Esophagus squamous epithelium (tissue), 5 donors: ENCODE measurements around the gene TEKT5. TPM values are rescaled to one million over a fixed set of nuclear protein-coding genes. Genes with fewer than 3 reads are reported as not detected.
"Not testable (repeated sequence)": the region's sequence is repeated elsewhere in the genome, so short reads cannot be mapped to it uniquely, and the experiment has no call there.

Experiments used
- DNase-seq: peaks from one replicate; lab custom pipeline; 2025; lab: John Stamatoyannopoulos, UW
- H3K27ac ChIP-seq, 4 donors: fragments of 200-600 bp; sonication (generic); one replicate each; pipeline ENCODE4 v1.5.1; 2016 to 2019; ENCODE audit warnings: mild to moderate bottlenecking in 1 of 4
- H3K27me3 ChIP-seq, 4 donors: fragments of 200-600 bp; sonication (generic); 1 replicate in 3 of 4; 2 replicates in 1 of 4; pipeline versions ENCODE4 v1.5.1 to v1.6.0; 2017 to 2021; ENCODE audit warnings: antibody characterized with exemption in 1 of 4
- H3K36me3 ChIP-seq, 3 donors: fragments of 200-600 bp; sonication (generic); one replicate each; pipeline ENCODE4 v1.5.1; 2016 to 2019
- H3K4me1 ChIP-seq, 3 donors: fragments of 200-600 bp; sonication (generic); one replicate each; pipeline ENCODE4 v1.5.1; 2017 to 2019
- H3K4me3 ChIP-seq, 4 donors: fragments of 200-600 bp; sonication (generic); 1 replicate in 3 of 4; 2 replicates in 1 of 4; pipeline ENCODE4 v1.5.1; 2016 to 2019; ENCODE audit warnings: mild to moderate bottlenecking in 2 of 4, moderate library complexity in 1 of 4
- H3K9me3 ChIP-seq, 3 donors: fragments of 200-600 bp; sonication (generic); one replicate each; pipeline ENCODE4 v1.5.1; 2016 to 2019
- POLR2A ChIP-seq, 4 donors: fragments of 450-650 bp; IDR thresholded peaks; one replicate each; pipeline ENCODE4 v1.6.1; 2017; ENCODE audit warnings: antibody characterized with exemption in 4 of 4, mild to moderate bottlenecking in 4 of 4, moderate library complexity in 3 of 4
- WGBS, 2 donors: methylation state at CpG; one replicate each; pipeline ENCODE4 v1.1.5; 2018; 5-methylcytosine and 5-hydroxymethylcytosine counted together
- intact Hi-C: fragments of 100-400 bp; cut with DNase I; formaldehyde crosslinking; loops from one replicate; pipeline ENCODE4 v1.15.0; 2022
- total RNA-seq, 4 donors: library from RNA; depleted of rRNA; stranded (reverse); fragments of >200 nt; gene quantifications; one replicate each; pipeline ENCODE4 v1.1.0, GENCODE V29; 2016
- TF ChIP-seq, protein P1 (sequence below), 6 experiments: fragments of 450-650 bp in 4 of 6; fragments of 200-600 bp in 2 of 6; sonication (generic) in 2 of 6; IDR thresholded peaks; one replicate each; pipeline ENCODE4 v1.5.1; 2016 to 2019; ENCODE audit warnings: antibody characterized with exemption in 6 of 6, mild to moderate bottlenecking in 4 of 6, moderate library complexity in 4 of 6
- donor health status: DM: yes; HTN: yes; CAD: no.

TEKT5 gene
- total RNA-seq, 4 donors from 2014 or later: not detected

DNA sequence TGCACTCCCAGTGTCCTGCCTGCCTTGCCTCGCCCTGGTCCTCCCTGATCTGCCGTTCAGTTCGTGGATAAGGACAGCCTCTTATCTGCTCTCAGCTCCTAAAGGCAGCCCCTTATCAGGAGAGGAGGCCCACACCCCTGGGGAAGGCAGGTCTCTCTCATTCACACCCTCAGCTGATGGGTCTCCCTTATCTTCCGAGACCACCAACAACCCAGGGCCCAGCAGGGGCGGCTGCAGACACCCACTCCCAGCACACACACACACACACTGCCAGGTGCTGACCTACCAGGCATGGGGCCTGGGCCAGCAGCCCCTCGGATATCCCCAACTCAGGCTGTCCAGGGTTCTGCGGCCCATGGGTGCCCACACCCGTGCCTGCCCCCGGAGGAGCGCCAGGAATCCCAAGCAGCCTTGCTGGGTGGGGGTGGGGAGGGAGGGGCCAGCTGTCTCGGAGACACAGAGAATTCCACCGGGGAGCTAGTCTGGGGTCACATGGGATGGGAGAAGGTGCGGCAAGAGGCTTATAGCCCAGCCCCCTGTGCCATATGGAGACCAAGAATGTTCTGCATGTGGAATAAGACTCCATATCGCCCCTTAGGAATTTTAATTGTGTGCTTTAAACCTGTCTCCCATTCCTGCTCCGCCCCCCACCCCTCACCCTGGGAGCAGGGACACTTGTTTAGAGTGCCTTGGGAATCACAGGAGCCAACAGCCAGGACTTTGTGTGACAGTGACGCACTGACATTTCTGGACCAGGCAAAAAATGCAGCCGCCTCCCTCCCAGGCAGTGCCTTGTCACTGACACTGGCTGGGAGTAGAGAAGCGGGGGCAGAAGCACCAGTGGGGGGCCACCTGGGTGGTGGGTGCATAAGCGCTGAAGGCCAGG is 72.5 kb downstream of the TEKT5 start:
- intact Hi-C loops: no loop called here
- Histone ChIP-seq H3K4me3 (no peak overlapping the region), H3K4me1 (peaks cover 26 to 35% (median 27%) of the 10 kb centered on the region in 3 donors), H3K9me3 (no peaks in the 10 kb centered on the region), H3K36me3 (no peaks in the 10 kb centered on the region), H3K27me3 (no peaks in the 10 kb centered on the region), H3K27ac (no peak overlapping the region)
- WGBS, 2 donors: 64 to 74% methylated on average over 11 to 15 of the region's 19 CpGs
- DNase-seq: no peak
- TF ChIP-seq, protein P1, sequence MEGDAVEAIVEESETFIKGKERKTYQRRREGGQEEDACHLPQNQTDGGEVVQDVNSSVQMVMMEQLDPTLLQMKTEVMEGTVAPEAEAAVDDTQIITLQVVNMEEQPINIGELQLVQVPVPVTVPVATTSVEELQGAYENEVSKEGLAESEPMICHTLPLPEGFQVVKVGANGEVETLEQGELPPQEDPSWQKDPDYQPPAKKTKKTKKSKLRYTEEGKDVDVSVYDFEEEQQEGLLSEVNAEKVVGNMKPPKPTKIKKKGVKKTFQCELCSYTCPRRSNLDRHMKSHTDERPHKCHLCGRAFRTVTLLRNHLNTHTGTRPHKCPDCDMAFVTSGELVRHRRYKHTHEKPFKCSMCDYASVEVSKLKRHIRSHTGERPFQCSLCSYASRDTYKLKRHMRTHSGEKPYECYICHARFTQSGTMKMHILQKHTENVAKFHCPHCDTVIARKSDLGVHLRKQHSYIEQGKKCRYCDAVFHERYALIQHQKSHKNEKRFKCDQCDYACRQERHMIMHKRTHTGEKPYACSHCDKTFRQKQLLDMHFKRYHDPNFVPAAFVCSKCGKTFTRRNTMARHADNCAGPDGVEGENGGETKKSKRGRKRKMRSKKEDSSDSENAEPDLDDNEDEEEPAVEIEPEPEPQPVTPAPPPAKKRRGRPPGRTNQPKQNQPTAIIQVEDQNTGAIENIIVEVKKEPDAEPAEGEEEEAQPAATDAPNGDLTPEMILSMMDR (IDR thresholded peaks at IDR 0.05): no peak
- no peak for TF ChIP-seq POLR2A (IDR thresholded peaks at IDR 0.05)

- H3K9me3 ChIP-seq, intact Hi-C loops, H3K27me3 ChIP-seq, H3K4me3 ChIP-seq, DNase-seq, H3K27ac ChIP-seq, H3K36me3 ChIP-seq: not testable (repeated sequence)
- H3K4me1 ChIP-seq: peaks cover 33 to 44% (median 35%) of the 10 kb centered on the region in 3 donors
- 71 to 83% methylated on average over 7 of the region's 7 CpGs for WGBS, 2 donors
Observed at GRCh38 chr16:10621216-10621949, 73.3 kb downstream of the TEKT5 start.

- Histone ChIP-seq H3K36me3 (no peaks in the 10 kb centered on the region), H3K4me3 (no peak overlapping the region), H3K27ac (peak overlapping the region; percentile 82 to 90 (median 86)), H3K9me3 (no peaks in the 10 kb centered on the region), H3K4me1 (peaks cover 33 to 45% (median 35%) of the 10 kb centered on the region in 3 donors), H3K27me3 (no peaks in the 10 kb centered on the region)
- DNase-seq: no peak
- intact Hi-C loops: no loop called here
- 89% methylated on average over 3 to 5 of the region's 6 CpGs for WGBS, 2 donors
- no peak for TF ChIP-seq POLR2A (IDR thresholded peaks at IDR 0.05)
- TF ChIP-seq, protein P1 (IDR thresholded peaks at IDR 0.05): no peak
Observed at GRCh38 chr16:10620120-10620519, 74.6 kb downstream of the TEKT5 start.

GRCh38 chr16:10619271-10619849 is 75.4 kb downstream of the TEKT5 start:
- Histone ChIP-seq H3K4me3 (peak overlapping the region; percentile 11 to 46 (median 27)), H3K27ac (peak overlapping the region; percentile 82 to 90 (median 86)), H3K4me1 (peaks cover 33 to 45% (median 35%) of the 10 kb centered on the region in 3 donors), H3K36me3 (no peaks in the 10 kb centered on the region), H3K9me3 (no peaks in the 10 kb centered on the region), H3K27me3 (no peaks in the 10 kb centered on the region)
- 22 to 36% methylated on average over 16 to 19 of the region's 25 CpGs for WGBS, 2 donors
- no peak for DNase-seq
- intact Hi-C loops: no loop called here
- no peak for TF ChIP-seq POLR2A (IDR thresholded peaks at IDR 0.05)
- TF ChIP-seq, protein P1 (IDR thresholded peaks at IDR 0.05): no peak

DNA sequence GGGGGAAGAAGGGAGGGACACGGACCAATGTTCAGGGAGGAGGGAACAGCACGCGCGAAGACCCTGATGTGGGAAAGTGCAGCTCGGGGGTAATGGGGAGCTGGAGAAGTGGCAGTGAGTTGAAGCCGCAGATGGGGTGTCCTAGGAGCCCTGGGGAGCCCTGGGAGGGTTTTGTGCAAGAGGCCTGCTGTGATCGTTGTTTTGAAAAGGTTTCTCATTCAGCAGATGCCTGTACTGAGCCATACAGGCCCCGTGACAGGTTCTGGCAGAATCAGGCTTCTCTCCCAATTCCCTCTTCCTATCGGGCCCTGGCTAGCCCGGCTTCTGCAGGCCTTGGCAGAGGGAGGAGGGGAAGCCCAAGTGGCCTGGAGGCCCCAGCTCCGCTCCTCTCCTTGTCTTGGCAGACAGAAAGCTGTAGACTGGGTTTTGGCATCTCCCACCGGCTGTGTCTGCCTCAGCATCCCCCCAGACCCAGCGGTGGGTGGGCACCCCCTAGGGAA is 76.0 kb downstream of the TEKT5 start:
- H3K27me3 ChIP-seq: no peaks in the 10 kb centered on the region
- H3K4me3 ChIP-seq: peak overlapping the region; percentile 11 to 46 (median 27)
- H3K4me1 ChIP-seq: peaks cover 33 to 45% (median 35%) of the 10 kb centered on the region in 3 donors
- no peak for DNase-seq
- no peaks in the 10 kb centered on the region for H3K9me3 ChIP-seq
- intact Hi-C loops: no loop called here
- H3K36me3 ChIP-seq: no peaks in the 10 kb centered on the region
- H3K27ac ChIP-seq: peak overlapping the region; percentile 82 to 90 (median 86)
- TF ChIP-seq, protein P1 (IDR thresholded peaks at IDR 0.05): no peak
- no peak for TF ChIP-seq POLR2A (IDR thresholded peaks at IDR 0.05)
- 36 to 49% methylated on average over 9 to 12 of the region's 13 CpGs for WGBS, 2 donors
